PC-9 (cell line): Measurements from ENCODE around the gene EHMT1. TPM values are rescaled to one million over a fixed set of nuclear protein-coding genes. Genes with fewer than 3 reads are reported as not detected.

Experiments
- BruUV-seq: library from RNA; stranded (reverse); fragments of 400-500 nt; replicated peaks from 2 replicates; lab custom pipeline; 2021; lab: Mats Ljungman, UMichigan
- CTCF ChIA-PET: fragments of 300-600 bp; sonication (Branson Sonifier 250); formaldehyde crosslinking; loops from one replicate; lab custom pipeline; 2022; ENCODE audit warnings: antibody characterized with exemption; lab: Charles Lee
- POLR2A ChIA-PET: fragments of 300-600 bp; sonication (Branson Sonifier 250); formaldehyde crosslinking; loops from one replicate; lab custom pipeline; 2022; ENCODE audit warnings: antibody characterized with exemption; ENCODE audit not compliant: unreplicated experiment; lab: Charles Lee
- DNase-seq, 2 experiments: peaks; one replicate each; pipeline versions ENCODE4 v3.0.0 to v3.0.0-alpha.2; 2015 to 2022; ENCODE audit warnings: mixed read lengths in 1 of 2
- H2AFZ ChIP-seq: fragments of 200-600 bp; sonication (generic); 2 replicates; pipeline ENCODE4 v1.8.1; 2017; ENCODE audit warnings: antibody characterized with exemption
- H3F3A ChIP-seq: fragments of 200-600 bp; sonication (generic); 2 replicates; pipeline ENCODE4 v1.8.1; 2017; ENCODE audit warnings: antibody characterized with exemption, mild to moderate bottlenecking, low read depth; ENCODE audit not compliant: insufficient read depth
- H3K27ac ChIP-seq: fragments of 200-600 bp; sonication (generic); 2 replicates; pipeline ENCODE4 v1.6.1; 2016; ENCODE audit warnings: mixed run types
- H3K27me3 ChIP-seq: fragments of 200-600 bp; sonication (generic); 2 replicates; pipeline ENCODE4 v1.6.1; 2016; ENCODE audit warnings: low read depth, mixed run types; ENCODE audit not compliant: insufficient read depth
- H3K36me3 ChIP-seq: fragments of 200-600 bp; sonication (generic); 2 replicates; pipeline ENCODE4 v1.6.1; 2016; ENCODE audit warnings: low read depth, mixed run types
- H3K4me1 ChIP-seq: fragments of 200-600 bp; sonication (generic); replicated peaks from 2 replicates; pipeline ENCODE4 v1.6.1; 2016; ENCODE audit warnings: mixed run types; ENCODE audit not compliant: insufficient read depth
- H3K4me2 ChIP-seq: fragments of 200-600 bp; sonication (generic); 2 replicates; pipeline ENCODE4 v1.6.1; 2017; ENCODE audit warnings: mixed run types
- H3K4me3 ChIP-seq: fragments of 200-600 bp; sonication (generic); 2 replicates; pipeline ENCODE4 v1.6.1; 2016; ENCODE audit warnings: mixed run types
- H3K79me2 ChIP-seq: fragments of 200-600 bp; sonication (generic); 2 replicates; pipeline ENCODE4 v1.6.1; 2017; ENCODE audit warnings: low read depth, mixed run types
- H3K9me2 ChIP-seq: fragments of 200-600 bp; sonication (generic); 2 replicates; pipeline ENCODE4 v1.8.1; 2017; ENCODE audit warnings: mild to moderate bottlenecking; ENCODE audit not compliant: insufficient read depth
- H3K9me3 ChIP-seq: fragments of 200-600 bp; sonication (generic); 2 replicates; pipeline ENCODE4 v1.8.1; 2016; ENCODE audit warnings: low read depth; ENCODE audit not compliant: insufficient read depth
- H4K20me1 ChIP-seq: fragments of 200-600 bp; sonication (generic); 2 replicates; pipeline ENCODE4 v1.8.1; 2017; ENCODE audit not compliant: insufficient read depth
- EZH2 ChIP-seq: fragments of 200-600 bp; sonication (generic); IDR thresholded peaks from 2 replicates; pipeline ENCODE4 v1.8.0; 2017; ENCODE audit warnings: antibody characterized with exemption, low read depth
- intact Hi-C: fragments of 100-400 bp; cut with micrococcal nuclease; formaldehyde crosslinking; loops from one replicate; pipeline ENCODE4 v1.10.0; 2022; ENCODE audit not compliant: unreplicated experiment
- total RNA-seq: library from RNA; stranded (reverse); gene quantifications from 2 replicates; pipeline ENCODE4 v1.2.3, GENCODE V29; 2021
- TF ChIP-seq, protein P1 (sequence below): fragments of 200-600 bp; sonication (generic); conservative IDR thresholded peaks from 2 replicates; pipeline ENCODE4 v1.6.1; 2017; ENCODE audit warnings: mixed run types, antibody characterized with exemption, mild to moderate bottlenecking, moderate library complexity

The EHMT1 gene
- total RNA-seq, 1 experiment from 2014 or later: 116 TPM

- no peak overlapping the region for H3K4me2 ChIP-seq
- no peak for DNase-seq
- H3K79me2 ChIP-seq: no peaks in the 10 kb centered on the region
- H3K27me3 ChIP-seq: peaks cover 76% of the 10 kb centered on the region
- no peak for TF ChIP-seq EZH2
- TF ChIP-seq, protein P1, sequence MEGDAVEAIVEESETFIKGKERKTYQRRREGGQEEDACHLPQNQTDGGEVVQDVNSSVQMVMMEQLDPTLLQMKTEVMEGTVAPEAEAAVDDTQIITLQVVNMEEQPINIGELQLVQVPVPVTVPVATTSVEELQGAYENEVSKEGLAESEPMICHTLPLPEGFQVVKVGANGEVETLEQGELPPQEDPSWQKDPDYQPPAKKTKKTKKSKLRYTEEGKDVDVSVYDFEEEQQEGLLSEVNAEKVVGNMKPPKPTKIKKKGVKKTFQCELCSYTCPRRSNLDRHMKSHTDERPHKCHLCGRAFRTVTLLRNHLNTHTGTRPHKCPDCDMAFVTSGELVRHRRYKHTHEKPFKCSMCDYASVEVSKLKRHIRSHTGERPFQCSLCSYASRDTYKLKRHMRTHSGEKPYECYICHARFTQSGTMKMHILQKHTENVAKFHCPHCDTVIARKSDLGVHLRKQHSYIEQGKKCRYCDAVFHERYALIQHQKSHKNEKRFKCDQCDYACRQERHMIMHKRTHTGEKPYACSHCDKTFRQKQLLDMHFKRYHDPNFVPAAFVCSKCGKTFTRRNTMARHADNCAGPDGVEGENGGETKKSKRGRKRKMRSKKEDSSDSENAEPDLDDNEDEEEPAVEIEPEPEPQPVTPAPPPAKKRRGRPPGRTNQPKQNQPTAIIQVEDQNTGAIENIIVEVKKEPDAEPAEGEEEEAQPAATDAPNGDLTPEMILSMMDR: no peak
- intact Hi-C loops: no loop called here
- no peaks in the 10 kb centered on the region for H4K20me1 ChIP-seq
- BruUV-seq: no TSS peak
- H3K27ac ChIP-seq: no peak overlapping the region
- ChIA-PET POLR2A (no interaction called here), CTCF (no interaction called here)
- no peaks in the 10 kb centered on the region for H3K36me3 ChIP-seq
- H2AFZ ChIP-seq: no peak overlapping the region
- H3K4me1 ChIP-seq: no peaks in the 10 kb centered on the region
- no peaks in the 10 kb centered on the region for H3K9me3 ChIP-seq
- no peak overlapping the region for H3K4me3 ChIP-seq
- no peaks in the 10 kb centered on the region for H3F3A ChIP-seq
- H3K9me2 ChIP-seq: no peaks in the 10 kb centered on the region
These were observed 246.9 kb downstream of the EHMT1 start for GRCh38 chr9:137865581-137866145.

DNA sequence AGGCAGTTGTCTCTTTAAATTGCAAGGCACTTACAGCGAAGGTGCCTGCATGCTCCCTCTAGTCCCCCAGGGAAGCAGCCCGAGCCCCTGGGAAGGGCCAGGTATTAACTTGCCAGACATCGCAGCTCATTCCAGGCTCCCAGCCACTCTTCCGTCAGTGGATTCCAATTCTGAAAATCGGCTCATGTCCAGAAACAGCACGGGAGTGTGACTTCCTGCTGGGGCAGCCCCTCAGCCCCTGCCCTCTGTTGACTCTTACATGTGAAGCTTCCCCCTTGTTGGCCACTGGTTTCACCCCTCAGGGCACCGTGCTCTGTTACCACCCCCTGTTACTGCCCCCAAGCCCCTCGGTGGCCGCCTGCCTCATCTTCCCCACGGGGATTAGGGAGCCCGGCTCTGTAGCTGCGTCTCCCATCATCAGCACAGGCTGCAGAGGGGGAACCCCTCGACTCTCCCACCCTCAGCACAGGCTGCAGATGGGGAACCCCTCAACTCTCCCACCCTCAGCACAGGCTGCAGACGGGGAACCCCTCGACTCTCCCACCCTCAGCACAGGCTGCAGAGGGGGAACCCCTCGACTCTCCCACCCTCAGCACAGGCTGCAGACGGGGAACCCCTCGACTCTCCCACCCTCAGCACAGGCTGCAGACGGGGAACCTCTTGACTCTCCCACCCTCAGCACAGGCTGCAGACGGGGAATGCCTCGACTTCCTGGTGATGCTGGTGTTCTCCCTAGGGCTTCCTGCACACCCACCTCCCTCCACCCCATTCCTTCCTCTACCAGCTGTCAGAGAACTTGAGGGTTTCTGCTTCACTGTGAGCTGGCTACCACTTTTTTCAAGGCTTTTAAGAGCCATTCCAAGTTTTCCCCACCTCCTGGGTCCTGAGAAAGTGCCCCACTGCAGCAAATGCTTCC, 247.7 kb downstream of the EHMT1 start:
- peaks cover 79% of the 10 kb centered on the region for H3K27me3 ChIP-seq
- CTCF ChIA-PET: no interaction called here
- POLR2A ChIA-PET: no interaction called here
- H3K36me3 ChIP-seq: no peaks in the 10 kb centered on the region
- intact Hi-C loops: no loop called here
- TF ChIP-seq, protein P1: no peak
- no peak for TF ChIP-seq EZH2
- H3K79me2 ChIP-seq: no peaks in the 10 kb centered on the region
- H3F3A ChIP-seq: no peaks in the 10 kb centered on the region
- no peak overlapping the region for H3K27ac ChIP-seq
- H3K4me1 ChIP-seq: no peaks in the 10 kb centered on the region
- H2AFZ ChIP-seq: no peak overlapping the region
- no TSS peak for BruUV-seq
- H3K9me2 ChIP-seq: no peaks in the 10 kb centered on the region
- H3K4me2 ChIP-seq: no peak overlapping the region
- H4K20me1 ChIP-seq: no peaks in the 10 kb centered on the region
- no peak overlapping the region for H3K4me3 ChIP-seq
- no peak for DNase-seq
- no peaks in the 10 kb centered on the region for H3K9me3 ChIP-seq

DNA sequence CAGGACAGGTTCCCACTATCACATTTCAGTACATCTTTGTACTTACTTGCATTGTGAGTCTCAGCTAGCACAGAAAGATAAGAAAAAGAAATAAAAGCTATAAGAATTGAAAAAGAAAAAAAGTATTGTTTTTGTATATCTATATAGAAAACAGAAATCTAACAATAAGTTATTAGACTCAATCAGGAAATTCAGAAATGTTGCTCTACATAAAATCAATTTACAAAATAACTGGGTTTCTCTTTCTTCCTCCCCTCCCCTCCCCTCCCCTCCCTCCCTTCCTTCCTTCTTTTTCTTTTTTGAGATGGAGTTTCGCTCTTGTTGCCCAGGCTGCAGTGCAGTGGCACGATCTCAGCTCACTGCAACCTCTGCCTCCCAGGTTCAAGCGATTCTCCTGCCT, 251.6 kb downstream of the EHMT1 start:
- Histone ChIP-seq H3K4me1 (no peaks in the 10 kb centered on the region), H3K9me2 (no peaks in the 10 kb centered on the region), H3K9me3 (no peaks in the 10 kb centered on the region), H3F3A (no peaks in the 10 kb centered on the region), H3K27ac (no peak overlapping the region), H3K27me3 (peaks cover 74% of the 10 kb centered on the region), H3K4me2 (no peak overlapping the region), H4K20me1 (no peaks in the 10 kb centered on the region), H2AFZ (no peak overlapping the region), H3K79me2 (no peaks in the 10 kb centered on the region), H3K36me3 (no peaks in the 10 kb centered on the region), H3K4me3 (no peak overlapping the region)
- intact Hi-C loops: no loop called here
- TF ChIP-seq, protein P1: no peak
- no peak for TF ChIP-seq EZH2
- CTCF ChIA-PET: no interaction called here
- BruUV-seq: no TSS peak
- no peak for DNase-seq
- POLR2A ChIA-PET: no interaction called here
